Thyroid gland (tissue), 4 donors: ENCODE measurements around the gene SLC5A3. TPM values are rescaled to one million over a fixed set of nuclear protein-coding genes. Genes with fewer than 3 reads are reported as not detected.

Experiments
- DNase-seq, 2 donors: peaks; one replicate each; pipeline ENCODE4 v3.0.0-alpha.2; 2019
- H3K27ac ChIP-seq, 3 donors: fragments of 200-600 bp; sonication (generic); 1 replicate in 2 of 3; 2 replicates in 1 of 3; pipeline ENCODE4 v1.5.1; 2016 to 2019; ENCODE audit warnings: mild to moderate bottlenecking in 1 of 3, moderate library complexity in 1 of 3
- H3K27me3 ChIP-seq: fragments of 200-600 bp; sonication (generic); one replicate; pipeline ENCODE4 v1.5.1; 2019
- H3K36me3 ChIP-seq, 2 donors: fragments of 200-600 bp; sonication (generic); one replicate each; pipeline ENCODE4 v1.5.1; 2016 to 2019
- H3K4me1 ChIP-seq, 2 donors: fragments of 200-600 bp; sonication (generic); one replicate each; pipeline ENCODE4 v1.5.1; 2017 to 2019
- H3K4me3 ChIP-seq, 3 donors: fragments of 200-600 bp; sonication (generic); replicated peaks in 1 of 3; 1 replicate in 2 of 3; 2 replicates in 1 of 3; pipeline ENCODE4 v1.5.1; 2016; ENCODE audit warnings: mild to moderate bottlenecking in 1 of 3
- H3K9me3 ChIP-seq: fragments of 200-600 bp; sonication (generic); one replicate; pipeline ENCODE4 v1.5.1; 2017
- CTCF ChIP-seq, 6 experiments: fragments of 200-600 bp in 3 of 6; fragments of 450-650 bp in 3 of 6; sonication (generic) in 3 of 6; IDR thresholded peaks; one replicate each; pipeline ENCODE4 v1.5.1; 2016 to 2019; ENCODE audit warnings: antibody characterized with exemption in 6 of 6, mild to moderate bottlenecking in 2 of 6, inconsistent platforms in 1 of 6, moderate library complexity in 1 of 6
- POLR2A ChIP-seq, 2 donors: fragments of 450-650 bp; IDR thresholded peaks; one replicate each; pipeline ENCODE4 v1.6.1; 2017; ENCODE audit warnings: antibody characterized with exemption in 2 of 2, mild to moderate bottlenecking in 2 of 2, moderate library complexity in 1 of 2
- WGBS, 2 donors: methylation state at CpG; one replicate each; pipeline ENCODE4 v1.1.5; 2017; 5-methylcytosine and 5-hydroxymethylcytosine counted together
- intact Hi-C: fragments of 100-400 bp; cut with DNase I; formaldehyde crosslinking; loops from one replicate; pipeline ENCODE4 v1.15.1; 2023
- total RNA-seq, 4 donors: library from RNA; depleted of rRNA; stranded (reverse); fragments of >200 nt; gene quantifications; one replicate each; pipeline ENCODE4 v1.2.3, GENCODE V29; 2016

SLC5A3 gene
- total RNA-seq, 4 donors from 2014 or later: 125 to 171 (median 161) TPM

- Histone ChIP-seq H3K4me3 (no peak overlapping the region), H3K27ac (peak overlapping the region in 1 of 3 donors; percentile 100), H3K36me3 (no peaks in the 10 kb centered on the region), H3K4me1 (peaks cover 64 to 84% of the 10 kb centered on the region in 2 donors), H3K9me3 (no peaks in the 10 kb centered on the region), H3K27me3 (no peaks in the 10 kb centered on the region)
- intact Hi-C loops: no loop called here
- no peak for TF ChIP-seq POLR2A (IDR thresholded peaks at IDR 0.05)
- no peak for TF ChIP-seq CTCF (IDR thresholded peaks at IDR 0.05)
- 94 to 98% methylated on average over 2 of the region's 2 CpGs for WGBS, 2 donors
- DNase-seq: no peak
These were observed 11.8 kb downstream of the SLC5A3 start for GRCh38 chr21:34085129-34085528.

- Histone ChIP-seq H3K4me1 (peaks cover 61 to 68% of the 10 kb centered on the region in 2 donors), H3K9me3 (no peaks in the 10 kb centered on the region), H3K36me3 (no peaks in the 10 kb centered on the region), H3K4me3 (no peak overlapping the region), H3K27ac (peak overlapping the region in 1 of 3 donors; percentile 62), H3K27me3 (no peaks in the 10 kb centered on the region)
- TF ChIP-seq CTCF (IDR thresholded peaks at IDR 0.05): no peak
- TF ChIP-seq POLR2A (IDR thresholded peaks at IDR 0.05): peak in 1 of 2 donors; percentile 32
- intact Hi-C loops: no loop called here
- DNase-seq: peak; percentile 75 to 77
- WGBS, 2 donors: 42 to 54% methylated on average over 5 of the region's 5 CpGs
These were observed 13.5 kb downstream of the SLC5A3 start for GRCh38 chr21:34086887-34087306.

GRCh38 chr21:34088752-34089151 lies 15.4 kb downstream of the SLC5A3 start:
- H3K4me1 ChIP-seq: peaks cover 43 to 54% of the 10 kb centered on the region in 2 donors

GRCh38 chr21:34091032-34091431 lies 17.7 kb downstream of the SLC5A3 start:
- DNase-seq: no peak
- H3K36me3 ChIP-seq: peaks cover 11 to 13% of the 10 kb centered on the region in 2 donors
- no peak for TF ChIP-seq CTCF (IDR thresholded peaks at IDR 0.05)
- TF ChIP-seq POLR2A (IDR thresholded peaks at IDR 0.05): no peak
- intact Hi-C loops: no loop called here
- H3K27me3 ChIP-seq: no peaks in the 10 kb centered on the region
- H3K4me3 ChIP-seq: no peak overlapping the region
- H3K4me1 ChIP-seq: peaks cover 25 to 35% of the 10 kb centered on the region in 2 donors
- H3K9me3 ChIP-seq: no peaks in the 10 kb centered on the region
- WGBS, 2 donors: 89 to 93% methylated on average over 3 of the region's 4 CpGs
- no peak overlapping the region for H3K27ac ChIP-seq

More at GRCh38 chr21:34088752-34089151, 15.4 kb downstream of the SLC5A3 start:
- Histone ChIP-seq H3K27ac (no peak overlapping the region), H3K36me3 (no peaks in the 10 kb centered on the region), H3K9me3 (no peaks in the 10 kb centered on the region), H3K27me3 (no peaks in the 10 kb centered on the region), H3K4me3 (no peak overlapping the region)
- TF ChIP-seq POLR2A (IDR thresholded peaks at IDR 0.05) (no peak), CTCF (IDR thresholded peaks at IDR 0.05) (no peak)
- 92 to 96% methylated on average over 3 of the region's 3 CpGs for WGBS, 2 donors
- DNase-seq: no peak
- intact Hi-C loops: no loop called here

GRCh38 chr21:34091607-34092006 lies 18.2 kb downstream of the SLC5A3 start:
- Histone ChIP-seq H3K36me3 (peaks cover 14 to 15% of the 10 kb centered on the region in 2 donors), H3K4me1 (peaks cover 20 to 30% of the 10 kb centered on the region in 2 donors), H3K27ac (no peak overlapping the region), H3K4me3 (no peak overlapping the region), H3K9me3 (no peaks in the 10 kb centered on the region), H3K27me3 (no peaks in the 10 kb centered on the region)
- WGBS, 2 donors: 94 to 95% methylated on average over 2 of the region's 2 CpGs
- TF ChIP-seq POLR2A (IDR thresholded peaks at IDR 0.05): no peak
- TF ChIP-seq CTCF (IDR thresholded peaks at IDR 0.05): peak in 3 of 6 experiments; percentile 16 to 29 (median 26)
- intact Hi-C loops: no loop called here
- no peak for DNase-seq
